ENCODE data around the gene SPTLC3.

The SPTLC3 gene

GRCh38 chr20:13008761-13009681, at the start of gene SPTLC3:
Gene SPTLC3, plus strand, starts transcription at chr20:13008972. Its CDS starts 296 bp downstream, at chr20:13009268.
- no peaks in the 10 kb centered on the region for H3K9me3 ChIP-seq
- peak within 1 kb of the TSS; percentile 49 to 53 for H3K4me3 ChIP-seq
- H3K4me1 ChIP-seq, result peaks cover 0 to 14% (median 7%) of the 10 kb centered on the region in 4 donors
- H3K27me3 ChIP-seq, result no peaks in the 10 kb centered on the region
- H3K27ac ChIP-seq, result peak within 1 kb of the TSS; percentile 36 to 62
- DNase-seq, result peak; percentile 38 to 71
- intact Hi-C loops (cut with DNase I; ENCODE audit: low total_unique reads), result no loop called here
- TF ChIP-seq, protein P1, sequence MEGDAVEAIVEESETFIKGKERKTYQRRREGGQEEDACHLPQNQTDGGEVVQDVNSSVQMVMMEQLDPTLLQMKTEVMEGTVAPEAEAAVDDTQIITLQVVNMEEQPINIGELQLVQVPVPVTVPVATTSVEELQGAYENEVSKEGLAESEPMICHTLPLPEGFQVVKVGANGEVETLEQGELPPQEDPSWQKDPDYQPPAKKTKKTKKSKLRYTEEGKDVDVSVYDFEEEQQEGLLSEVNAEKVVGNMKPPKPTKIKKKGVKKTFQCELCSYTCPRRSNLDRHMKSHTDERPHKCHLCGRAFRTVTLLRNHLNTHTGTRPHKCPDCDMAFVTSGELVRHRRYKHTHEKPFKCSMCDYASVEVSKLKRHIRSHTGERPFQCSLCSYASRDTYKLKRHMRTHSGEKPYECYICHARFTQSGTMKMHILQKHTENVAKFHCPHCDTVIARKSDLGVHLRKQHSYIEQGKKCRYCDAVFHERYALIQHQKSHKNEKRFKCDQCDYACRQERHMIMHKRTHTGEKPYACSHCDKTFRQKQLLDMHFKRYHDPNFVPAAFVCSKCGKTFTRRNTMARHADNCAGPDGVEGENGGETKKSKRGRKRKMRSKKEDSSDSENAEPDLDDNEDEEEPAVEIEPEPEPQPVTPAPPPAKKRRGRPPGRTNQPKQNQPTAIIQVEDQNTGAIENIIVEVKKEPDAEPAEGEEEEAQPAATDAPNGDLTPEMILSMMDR (IDR thresholded peaks at IDR 0.05), result no peak
- H3K36me3 ChIP-seq, result no peaks in the 10 kb centered on the region

- TF ChIP-seq, protein P1 (IDR thresholded peaks at IDR 0.05), result no peak
Observed at GRCh38 chr20:12961725-12962124, 47.0 kb upstream of the SPTLC3 start.

DNA sequence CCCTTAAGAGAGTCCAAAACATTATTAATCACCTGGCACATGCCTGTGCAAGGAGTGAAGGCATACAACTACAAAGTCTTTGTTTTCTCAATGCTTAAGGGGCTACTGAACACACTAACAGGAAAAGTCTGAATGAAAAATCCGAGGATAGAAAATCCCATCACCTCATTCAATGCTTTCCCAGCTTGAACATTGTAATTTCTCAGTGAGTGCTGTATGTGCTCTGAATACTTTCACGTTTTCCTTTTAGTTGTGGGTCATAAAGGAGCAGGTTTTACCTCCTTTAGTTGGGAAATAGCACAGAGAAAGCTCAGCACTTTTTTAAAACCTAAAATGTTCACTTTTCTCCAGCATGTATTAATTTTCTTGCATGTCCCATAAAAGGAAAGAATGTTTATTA, 45.9 kb upstream of the SPTLC3 start:
- no peaks in the 10 kb centered on the region for H3K9me3 ChIP-seq
- H3K36me3 ChIP-seq, result no peaks in the 10 kb centered on the region
- no peak overlapping the region for H3K4me3 ChIP-seq
- no peaks in the 10 kb centered on the region for H3K4me1 ChIP-seq
- intact Hi-C loops (cut with DNase I; ENCODE audit: low total_unique reads), result no loop called here
- H3K27ac ChIP-seq, result no peak overlapping the region
- H3K27me3 ChIP-seq, result no peaks in the 10 kb centered on the region
- no peak for DNase-seq
- TF ChIP-seq, protein P1 (IDR thresholded peaks at IDR 0.05), result no peak

More at GRCh38 chr20:12961725-12962124, 47.0 kb upstream of the SPTLC3 start:
- Histone ChIP-seq H3K4me3 (no peak overlapping the region), H3K27me3 (no peaks in the 10 kb centered on the region), H3K27ac (no peak overlapping the region), H3K36me3 (no peaks in the 10 kb centered on the region), H3K4me1 (no peaks in the 10 kb centered on the region), H3K9me3 (no peaks in the 10 kb centered on the region)
- no peak for DNase-seq
- intact Hi-C loops (cut with DNase I; ENCODE audit: low total_unique reads), result no loop called here

- no peaks in the 10 kb centered on the region for H3K9me3 ChIP-seq
- no peak for DNase-seq
- TF ChIP-seq, protein P1 (IDR thresholded peaks at IDR 0.05), result no peak
- H3K27me3 ChIP-seq, result no peaks in the 10 kb centered on the region
- intact Hi-C loops (cut with DNase I; ENCODE audit: low total_unique reads), result no loop called here
- H3K36me3 ChIP-seq, result no peaks in the 10 kb centered on the region
- no peak overlapping the region for H3K27ac ChIP-seq
- no peaks in the 10 kb centered on the region for H3K4me1 ChIP-seq
- H3K4me3 ChIP-seq, result no peak overlapping the region
Observed at GRCh38 chr20:12963416-12963815, 45.4 kb upstream of the SPTLC3 start.

DNA sequence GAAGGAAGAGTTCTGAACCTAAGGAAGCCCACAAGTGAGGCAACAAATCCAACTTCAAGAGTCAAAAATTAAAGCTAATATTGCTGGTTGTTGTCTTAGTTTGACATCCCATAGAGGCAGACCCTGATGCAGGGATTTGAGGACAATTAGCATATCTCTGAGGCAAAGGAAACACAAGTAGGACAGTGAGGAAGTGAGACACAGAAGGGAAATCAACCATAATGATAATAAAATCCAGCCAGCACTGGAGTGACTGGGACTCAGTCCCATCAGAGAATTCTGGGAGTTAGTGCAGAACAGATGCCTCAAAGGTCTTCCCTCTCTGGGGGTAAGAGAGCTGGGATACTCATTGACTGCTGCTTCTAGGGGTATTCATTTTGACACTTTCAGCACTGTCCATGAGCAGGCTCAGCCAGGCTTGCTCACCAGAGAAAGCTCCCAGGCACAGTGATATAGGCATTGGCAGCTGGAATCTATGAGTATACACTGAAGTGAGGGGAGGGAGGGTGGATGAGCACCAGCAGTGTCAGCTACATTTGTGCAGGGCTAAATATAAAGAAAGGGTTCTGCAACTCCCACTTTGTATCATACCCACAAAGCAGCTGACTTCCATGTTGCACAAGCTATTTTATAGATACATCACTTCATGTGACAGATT, 43.4 kb upstream of the SPTLC3 start:
- intact Hi-C loops (cut with DNase I; ENCODE audit: low total_unique reads), result loop anchor here (5.0 kb wide), 1 partner anchor 142 kb away; no protein-coding TSS in a partner anchor
- H3K9me3 ChIP-seq, result no peaks in the 10 kb centered on the region
- no peaks in the 10 kb centered on the region for H3K4me1 ChIP-seq
- H3K36me3 ChIP-seq, result no peaks in the 10 kb centered on the region
- H3K27me3 ChIP-seq, result no peaks in the 10 kb centered on the region
- DNase-seq, result no peak
- TF ChIP-seq, protein P1 (IDR thresholded peaks at IDR 0.05), result no peak
- no peak overlapping the region for H3K27ac ChIP-seq
- H3K4me3 ChIP-seq, result no peak overlapping the region
